ENCODE data around the gene ABCC4. TPM values are rescaled to one million over a fixed set of nuclear protein-coding genes. Genes with fewer than 3 reads are reported as not detected.

Gene ABCC4
- total and polyA plus RNA-seq, 9 of the 15 experiments (the other 6 are each of a cell fraction or from before 2014, with no cell fraction given), result 9.4 to 46.1 (median 25.4) TPM

DNA sequence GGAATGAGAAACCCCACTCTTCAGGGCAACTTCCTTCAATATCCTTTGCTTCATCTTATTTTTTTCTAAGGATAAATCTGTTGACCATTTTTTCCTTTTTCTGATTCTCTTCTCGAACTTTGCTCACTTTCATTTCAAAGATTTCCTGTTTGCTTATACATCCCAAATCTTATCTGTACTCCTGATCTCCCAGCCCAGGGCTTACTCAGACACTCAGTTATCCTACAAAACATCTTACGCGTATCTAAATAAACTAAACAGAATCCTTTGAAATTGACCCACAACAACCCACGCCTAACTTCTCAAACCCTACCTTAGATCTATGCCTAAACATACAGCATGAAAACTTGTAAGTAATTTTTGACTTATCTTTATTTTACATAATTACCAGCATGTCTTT is 179.2 kb downstream of the ABCC4 start:
- 72% methylated on average over 3 of the region's 4 CpGs for WGBS (ENCODE audit: insufficient coverage, low coverage, missing lambda C conversion rate)
- DNase-seq (ENCODE audit: extremely low read depth in 1 of 4, low spot score in 3 of 4) (no peak), FAIRE-seq (no peak), ATAC-seq (no peak)
- BruUV-seq (replicated peaks), result no TSS peak
- no peak overlapping the region for H2AFZ ChIP-seq (ENCODE audit: low read depth, low read length)
- CTCF ChIA-PET (ENCODE audit: low intra/inter-chr PET ratio), result no interaction called here
- in situ Hi-C loops (cut with MboI), result no loop called here
- H3K9ac ChIP-seq (ENCODE audit: insufficient read depth in 1 of 2, low read depth in 2 of 2, low read length in 2 of 2), result no peak overlapping the region
- peaks cover 24% of the 10 kb centered on the region; the same call in 2 of the 3 replicates for H3K36me3 ChIP-seq (ENCODE audit: control insufficient read depth, insufficient read depth, low read length)
- POLR2A ChIA-PET, result interaction anchor here (0.7 kb wide), 1 partner anchor 12 kb away, joined by 4 read pairs; no protein-coding TSS in a partner anchor
- H3K9me3 ChIP-seq (replicated peaks; ENCODE audit: control insufficient read depth, insufficient read depth, low read depth, low read length), result no peaks in the 10 kb centered on the region
- no peak overlapping the region for H3K4me2 ChIP-seq (ENCODE audit: insufficient read depth, low read length)
- no peak overlapping the region for H3K27ac ChIP-seq (ENCODE audit: extremely low read depth, low read depth, low read length)
- no peak overlapping the region for H3K4me3 ChIP-seq
- H4K20me1 ChIP-seq (replicated peaks; ENCODE audit: control insufficient read depth, insufficient read depth, low read length), result no peaks in the 10 kb centered on the region
- no peaks in the 10 kb centered on the region for H3K9me1 ChIP-seq (ENCODE audit: control insufficient read depth, insufficient read depth, low read length)
- intact Hi-C loops (cut with micrococcal nuclease), result no loop called here
- no peaks in the 10 kb centered on the region; a peak in 1 of 5 replicates for H3K4me1 ChIP-seq (replicated peaks in 1 of 2; ENCODE audit: control insufficient read depth in 2 of 2, insufficient read depth in 2 of 2, low read length in 2 of 2)
- no peaks in the 10 kb centered on the region for H3K79me2 ChIP-seq (ENCODE audit: control insufficient read depth, insufficient read depth, low read length)
- H3K27me3 ChIP-seq (ENCODE audit: control insufficient read depth in 2 of 2, insufficient read depth in 2 of 2, low read length in 2 of 2), result no peaks in the 10 kb centered on the region
- TF ChIP-seq ZNF217 (CRISPR knock-in tag; IDR thresholded peaks at IDR 0.05) (no peak), ATF1 (CRISPR knock-in tag; IDR thresholded peaks at IDR 0.05) (no peak), ATF1 (tag; IDR thresholded peaks at IDR 0.05) (no peak), RAD21 (CRISPR knock-in tag; conservative IDR thresholded peaks at IDR 0.05 in 1 of 2, IDR thresholded peaks at IDR 0.05 in 1 of 2) (no peak)
- TF ChIP-seq, protein P1, sequence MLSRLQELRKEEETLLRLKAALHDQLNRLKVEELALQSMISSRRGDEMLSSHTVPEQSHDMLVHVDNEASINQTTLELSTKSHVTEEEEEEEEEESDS (CRISPR knock-in tag; IDR thresholded peaks at IDR 0.05), result no peak
- TF ChIP-seq, protein P2, sequence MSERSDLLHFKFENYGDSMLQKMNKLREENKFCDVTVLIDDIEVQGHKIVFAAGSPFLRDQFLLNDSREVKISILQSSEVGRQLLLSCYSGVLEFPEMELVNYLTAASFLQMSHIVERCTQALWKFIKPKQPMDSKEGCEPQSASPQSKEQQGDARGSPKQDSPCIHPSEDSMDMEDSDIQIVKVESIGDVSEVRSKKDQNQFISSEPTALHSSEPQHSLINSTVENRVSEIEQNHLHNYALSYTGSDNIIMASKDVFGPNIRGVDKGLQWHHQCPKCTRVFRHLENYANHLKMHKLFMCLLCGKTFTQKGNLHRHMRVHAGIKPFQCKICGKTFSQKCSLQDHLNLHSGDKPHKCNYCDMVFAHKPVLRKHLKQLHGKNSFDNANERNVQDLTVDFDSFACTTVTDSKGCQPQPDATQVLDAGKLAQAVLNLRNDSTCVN (CRISPR knock-in tag; IDR thresholded peaks at IDR 0.05), result no peak

Data from K562 (cell line).